NOMO-1 treated with dmso at 0.1 percent for 144 hours (cell line): ENCODE measurements around the gene CCNH.
A peak's percentile ranks its signal among the peaks of the same experiment; 100 is the strongest.

Source experiments
- DNase-seq: peaks from one replicate; lab custom pipeline; 2025; ENCODE audit not compliant: unreplicated experiment; lab: John Stamatoyannopoulos, UW

Gene CCNH

GRCh38 chr5:87403899-87404298 lies 8.8 kb downstream of the CCNH start:
- DNase-seq = no peak

GRCh38 chr5:87403409-87403808 lies 9.3 kb downstream of the CCNH start:
- DNase-seq = no peak

- DNase-seq = no peak
These were observed 11.1 kb downstream of the CCNH start for GRCh38 chr5:87401626-87402025.

- DNase-seq = no peak
These were observed 12.3 kb downstream of the CCNH start for GRCh38 chr5:87400305-87400899.

- peak; percentile 8 for DNase-seq
These were observed 13.0 kb downstream of the CCNH start for GRCh38 chr5:87399720-87400119.

GRCh38 chr5:87398981-87399614 lies 13.6 kb downstream of the CCNH start:
- DNase-seq = no peak

- DNase-seq = no peak
These were observed 18.1 kb downstream of the CCNH start for GRCh38 chr5:87394411-87395165.

- DNase-seq = no peak
These were observed 19.4 kb downstream of the CCNH start for GRCh38 chr5:87393331-87393730.

GRCh38 chr5:87392801-87393200 lies 19.9 kb downstream of the CCNH start:
- no peak for DNase-seq

- no peak for DNase-seq
These were observed 20.6 kb downstream of the CCNH start for GRCh38 chr5:87392170-87392569.

- DNase-seq = no peak
These were observed 22.0 kb downstream of the CCNH start for GRCh38 chr5:87390576-87391199.

GRCh38 chr5:87390075-87390474 lies 22.7 kb downstream of the CCNH start:
- no peak for DNase-seq

GRCh38 chr5:87389296-87390034 lies 23.3 kb downstream of the CCNH start:
- DNase-seq = no peak

- no peak for DNase-seq
These were observed 24.6 kb downstream of the CCNH start for GRCh38 chr5:87388129-87388528.

GRCh38 chr5:87385802-87386201 lies 26.9 kb downstream of the CCNH start:
- DNase-seq = no peak

- no peak for DNase-seq
These were observed 29.5 kb downstream of the CCNH start for GRCh38 chr5:87383216-87383615.

- DNase-seq = no peak
These were observed 30.5 kb downstream of the CCNH start for GRCh38 chr5:87382224-87382623.

- DNase-seq = no peak
These were observed 40.0 kb downstream of the CCNH start for GRCh38 chr5:87372705-87373104.

- no peak for DNase-seq
These were observed 43.3 kb downstream of the CCNH start for GRCh38 chr5:87369431-87369830.

- DNase-seq = no peak
These were observed 44.1 kb downstream of the CCNH start for GRCh38 chr5:87368601-87369000.

GRCh38 chr5:87367243-87367642 lies 45.5 kb downstream of the CCNH start:
- DNase-seq = no peak
